ENCODE results near the gene GIGYF2.

Gene GIGYF2

DNA sequence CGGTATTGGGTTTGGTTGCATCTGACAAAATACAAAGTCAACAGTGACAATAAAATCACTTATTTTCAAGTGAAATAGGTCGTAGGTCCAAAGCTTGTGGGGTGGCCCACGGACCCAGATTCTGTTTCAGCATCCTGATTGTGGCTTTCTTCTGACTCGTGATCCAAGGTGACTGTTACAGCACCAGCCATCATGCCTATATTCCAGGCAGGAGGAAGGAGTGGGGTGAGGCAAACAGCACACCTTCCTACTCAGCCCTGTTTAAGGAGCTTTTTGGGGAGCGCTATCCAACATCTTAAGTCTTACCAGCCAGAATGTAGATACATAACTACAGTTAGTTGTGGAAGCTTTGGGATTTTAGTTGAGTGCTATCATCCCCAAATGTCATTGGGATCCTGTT lies 164.2 kb downstream of the GIGYF2 start:
- H3K27ac ChIP-seq: no peak overlapping the region
- TF ChIP-seq CTCF (conservative IDR thresholded peaks at IDR 0.05): no peak

DNA sequence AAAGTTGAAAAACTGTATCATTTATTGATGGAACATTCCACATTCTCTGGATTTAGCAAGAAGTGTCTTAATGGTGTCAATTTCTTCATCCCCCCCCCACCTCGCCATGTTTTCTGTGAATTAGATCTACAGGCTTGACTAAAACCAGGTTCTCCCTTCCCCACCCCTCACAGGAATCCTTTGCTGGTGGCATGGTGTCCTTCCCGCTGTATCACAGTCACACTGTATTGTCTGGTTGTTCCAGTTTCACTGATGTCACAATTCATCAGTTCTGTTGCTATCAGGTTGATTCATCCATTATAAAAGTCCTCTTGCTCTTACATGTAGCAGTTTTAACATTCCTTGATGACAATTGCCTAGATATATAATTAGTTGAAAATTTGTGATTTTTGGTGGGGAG lies 166.9 kb downstream of the GIGYF2 start:
- no peak overlapping the region for H3K27ac ChIP-seq
- TF ChIP-seq CTCF (conservative IDR thresholded peaks at IDR 0.05): no peak

- no peak overlapping the region for H3K27ac ChIP-seq
- no peak for TF ChIP-seq CTCF (conservative IDR thresholded peaks at IDR 0.05)
Observed at GRCh38 chr2:232865165-232865564, 168.0 kb downstream of the GIGYF2 start.

- no peak overlapping the region for H3K27ac ChIP-seq
- no peak for TF ChIP-seq CTCF (conservative IDR thresholded peaks at IDR 0.05)
Observed at GRCh38 chr2:232866104-232866503, 169.0 kb downstream of the GIGYF2 start.

DNA sequence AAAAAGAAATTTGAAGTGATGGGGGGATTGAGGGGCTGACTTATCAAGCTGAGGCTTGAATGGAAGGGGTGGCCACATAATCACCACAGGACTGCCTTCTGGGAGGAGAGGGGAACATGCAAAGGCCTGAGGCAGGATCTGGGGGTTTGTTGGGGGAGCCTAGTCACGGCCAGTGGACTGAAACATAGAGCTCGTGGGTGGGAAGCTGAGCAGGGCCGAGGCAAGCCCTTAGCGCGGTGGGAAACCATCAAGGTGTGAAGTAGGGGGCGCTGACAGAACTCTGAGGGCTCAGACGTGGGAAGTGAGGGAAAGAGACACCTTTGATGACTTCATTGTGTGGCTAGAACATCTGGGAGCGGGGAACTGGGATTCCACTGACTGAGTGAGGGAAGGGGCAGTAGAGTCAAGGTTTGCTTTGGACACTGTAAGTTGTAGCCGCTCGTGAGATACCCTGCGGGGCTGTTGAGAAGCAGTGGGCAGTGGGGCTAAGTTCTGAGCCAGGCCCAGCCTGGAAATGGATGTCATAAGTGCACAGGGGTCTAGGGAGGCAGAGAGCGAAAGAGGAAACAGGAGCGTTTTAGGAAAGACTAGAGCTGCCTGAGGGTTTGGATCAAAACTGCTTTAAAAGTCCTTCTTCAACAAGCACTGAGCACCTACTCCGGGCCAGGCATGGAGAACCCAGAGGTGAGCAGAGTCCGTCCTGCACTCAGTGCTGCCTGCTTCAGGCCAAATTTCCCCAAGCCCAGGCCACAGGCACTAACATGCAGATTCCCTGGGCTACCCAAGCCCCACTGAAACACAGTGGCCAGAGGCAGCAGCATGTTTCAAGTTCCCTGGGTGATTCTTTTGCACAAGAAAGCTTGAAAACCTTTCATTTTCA lies 172.2 kb downstream of the GIGYF2 start:
- no peak for TF ChIP-seq CTCF (conservative IDR thresholded peaks at IDR 0.05)
- H3K27ac ChIP-seq: no peak overlapping the region

DNA sequence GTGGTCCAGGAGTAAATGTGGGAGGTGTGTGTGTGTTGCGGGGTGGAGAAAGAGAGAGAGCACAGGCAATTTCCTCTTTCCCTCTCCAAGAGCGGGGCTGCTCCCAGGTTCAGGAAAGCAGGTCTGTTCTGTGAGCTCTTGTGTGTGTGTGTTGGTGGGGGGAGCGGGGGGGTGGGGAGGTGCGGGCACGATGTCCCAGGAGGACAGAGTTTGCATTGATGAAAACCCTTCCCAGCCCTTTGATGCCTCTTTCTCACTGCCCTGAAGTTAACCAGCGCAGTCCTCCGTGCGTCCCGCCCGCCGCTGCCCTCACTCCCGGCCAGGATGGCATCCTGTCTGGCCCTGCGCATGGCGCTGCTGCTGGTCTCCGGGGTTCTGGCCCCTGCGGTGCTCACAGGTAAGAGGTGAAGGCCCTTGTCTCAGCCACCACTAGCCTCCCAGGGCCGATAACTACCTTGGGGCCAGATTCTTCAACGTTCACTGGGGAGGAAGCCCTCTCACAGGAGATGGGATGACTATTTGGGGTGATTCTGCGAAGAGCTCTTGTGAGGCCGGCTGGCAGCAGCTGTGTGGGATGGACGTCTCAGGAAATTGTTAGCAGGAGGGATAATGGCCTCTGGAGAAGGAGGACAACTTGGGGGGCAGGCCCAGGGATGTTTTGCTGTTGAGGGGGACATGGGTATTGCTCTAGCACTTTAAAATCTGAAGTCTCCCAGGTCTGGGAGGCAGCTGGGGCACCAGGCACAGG lies 173.1 kb downstream of the GIGYF2 start, which contains the start of gene SNORC:
SNORC (plus strand) TSS at position 247 of the 748 bp plus-strand sequence; CDS start at position 325, 78 bp downstream.
- no peak within 1 kb of the TSS for H3K27ac ChIP-seq
- no peak for TF ChIP-seq CTCF (conservative IDR thresholded peaks at IDR 0.05)

DNA sequence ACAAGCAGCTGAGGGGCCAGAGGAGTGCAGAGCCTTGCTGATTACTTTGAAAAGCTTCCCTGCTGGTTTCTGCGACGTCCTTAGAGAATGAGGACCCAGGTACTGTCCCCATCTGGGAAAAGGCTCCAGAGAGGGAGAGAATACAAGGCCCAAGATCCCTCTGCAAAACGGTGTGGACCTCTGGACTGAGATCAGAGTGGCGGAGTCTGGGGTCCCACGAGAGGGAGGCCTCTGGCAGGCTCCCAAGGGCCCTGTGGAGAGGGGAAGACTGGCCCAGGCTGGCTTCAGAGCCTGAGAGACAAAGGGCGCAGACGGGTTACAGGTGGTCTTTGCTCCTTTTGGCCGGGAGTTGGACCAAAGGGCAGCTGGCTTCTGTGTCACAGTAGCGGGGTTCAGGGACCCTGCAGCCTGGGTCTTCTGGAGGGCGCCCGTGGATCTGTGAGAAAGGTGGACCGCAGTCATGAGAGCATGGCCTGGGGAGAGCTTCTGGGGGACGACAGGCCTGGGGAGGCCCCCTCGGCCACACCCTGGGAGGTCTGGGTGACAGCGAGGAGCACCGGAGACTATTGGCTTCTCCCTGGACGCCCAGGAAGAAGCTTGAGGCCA lies 173.7 kb downstream of the GIGYF2 start:
- H3K27ac ChIP-seq: no peak overlapping the region
- TF ChIP-seq CTCF (conservative IDR thresholded peaks at IDR 0.05): no peak
